Spleen (tissue), 7 donors: ENCODE results near the gene SLC44A4.

Experiments used
- CTCF ChIP-seq, 11 experiments: fragments of 200-600 bp in 7 of 11; fragments of 450-650 bp in 4 of 11; sonication (generic) in 4 of 11; IDR thresholded peaks in 8 of 11; conservative IDR thresholded peaks in 3 of 11; 1 replicate in 7 of 11; 2 replicates in 4 of 11; pipeline versions ENCODE4 v1.4.0 to v1.8.0; 2016 to 2021; ENCODE audit warnings: antibody characterized with exemption in 11 of 11, inconsistent platforms in 4 of 11, mild to moderate bottlenecking in 1 of 11
- POLR2A ChIP-seq, 3 donors: fragments of 450-650 bp; IDR thresholded peaks; one replicate each; pipeline ENCODE4 v1.5.1; 2017; ENCODE audit warnings: antibody characterized with exemption in 3 of 3, mild to moderate bottlenecking in 1 of 3
- POLR2AphosphoS5 ChIP-seq, 3 donors: sonication (generic); formaldehyde crosslinking; IDR thresholded peaks; one replicate each; pipeline ENCODE4 v1.5.1; 2017; ENCODE audit warnings: antibody characterized with exemption in 3 of 3
- donor health status: DM: no; HTN: no; CAD: no; lungs with moderate emphysema.
- donor health status: DM: no; HTN: no; CAD: no.
- donor health status: DM: no; HTN: no; CAD: no.

- TF ChIP-seq POLR2A (IDR thresholded peaks at IDR 0.05) (no peak), CTCF (IDR thresholded peaks at IDR 0.05 in 8 of 11, conservative IDR thresholded peaks at IDR 0.05 in 3 of 11) (no peak), POLR2AphosphoS5 (IDR thresholded peaks at IDR 0.05) (no peak)
Observed at GRCh38 chr6:31915756-31916155, 37.0 kb upstream of the SLC44A4 start.
